Hepatocyte (in vitro differentiated cells): Measurements from ENCODE around the gene PARK7. TPM values are rescaled to one million over a fixed set of nuclear protein-coding genes. Genes with fewer than 3 reads are reported as not detected.

Experiments used
- DNase-seq: peaks from one replicate; pipeline ENCODE4 v3.0.0-alpha.2; 2016; ENCODE audit warnings: low spot score
- H2AFZ ChIP-seq: fragments of 200-600 bp; sonication (generic); 2 replicates; pipeline ENCODE4 v1.6.0; 2016; ENCODE audit warnings: antibody characterized with exemption, mild to moderate bottlenecking
- H3K27ac ChIP-seq: fragments of 200-600 bp; sonication (generic); 2 replicates; pipeline ENCODE4 v1.5.1; 2016; ENCODE audit warnings: mild to moderate bottlenecking
- H3K27me3 ChIP-seq: fragments of 200-600 bp; sonication (generic); 2 replicates; pipeline ENCODE4 v1.6.1; 2016
- H3K36me3 ChIP-seq: fragments of 200-600 bp; sonication (generic); replicated peaks from 2 replicates; pipeline ENCODE4 v1.5.1; 2016; ENCODE audit warnings: low read depth; ENCODE audit not compliant: insufficient read depth
- H3K4me1 ChIP-seq: fragments of 200-600 bp; sonication (generic); 2 replicates; pipeline ENCODE4 v1.5.1; 2016; ENCODE audit warnings: mild to moderate bottlenecking, moderate library complexity; ENCODE audit not compliant: insufficient read depth
- H3K4me2 ChIP-seq: fragments of 200-600 bp; sonication (generic); 2 replicates; pipeline ENCODE4 v1.6.0; 2016
- H3K4me3 ChIP-seq: fragments of 200-600 bp; sonication (generic); 2 replicates; pipeline ENCODE4 v1.5.1; 2016; ENCODE audit warnings: mild to moderate bottlenecking
- H3K79me2 ChIP-seq: fragments of 200-600 bp; sonication (generic); 2 replicates; pipeline ENCODE4 v1.6.0; 2017; ENCODE audit warnings: mild to moderate bottlenecking
- H3K9me2 ChIP-seq: fragments of 200-600 bp; sonication (generic); replicated peaks from 2 replicates; pipeline ENCODE4 v1.6.0; 2017; ENCODE audit warnings: mild to moderate bottlenecking; ENCODE audit not compliant: insufficient read depth
- H3K9me3 ChIP-seq: fragments of 200-600 bp; sonication (generic); 2 replicates; pipeline ENCODE4 v1.5.1; 2016; ENCODE audit warnings: low read depth, mild to moderate bottlenecking
- H4K20me1 ChIP-seq: fragments of 200-600 bp; sonication (generic); 2 replicates; pipeline ENCODE4 v1.6.0; 2016; ENCODE audit warnings: mild to moderate bottlenecking; ENCODE audit not compliant: insufficient read depth, poor library complexity, severe bottlenecking
- CTCF ChIP-seq: fragments of 200-600 bp; sonication (generic); IDR thresholded peaks from 2 replicates; pipeline ENCODE4 v1.5.1; 2016; ENCODE audit warnings: antibody characterized with exemption, mild to moderate bottlenecking; ENCODE audit not compliant: poor library complexity
- EZH2 ChIP-seq: fragments of 200-600 bp; sonication (generic); IDR thresholded peaks from 2 replicates; pipeline ENCODE4 v1.6.1; 2016; ENCODE audit warnings: antibody characterized with exemption, mild to moderate bottlenecking, borderline replicate concordance
- EZH2phosphoT487 ChIP-seq: fragments of 200-600 bp; sonication (generic); IDR thresholded peaks from one replicate; pipeline ENCODE4 v1.6.1; 2018; ENCODE audit warnings: antibody characterized with exemption, mild to moderate bottlenecking, low read depth, moderate library complexity; ENCODE audit not compliant: unreplicated experiment, severe bottlenecking
- WGBS: methylation state at CpG from one replicate; pipeline ENCODE4 v1.1.6; 2016; ENCODE audit warnings: low lambda C conversion rate; ENCODE audit errors: missing lambda C conversion rate; 5-methylcytosine and 5-hydroxymethylcytosine counted together
- polyA plus RNA-seq: library from polyadenylated mRNA; unstranded; fragments of >200 nt; fragmentation: Nextera tagmentation; extraction: Ambion mirVana; gene quantifications from 2 replicates; pipeline ENCODE4 v1.2.1, GENCODE V29; 2016
- total RNA-seq: library from RNA; depleted of rRNA; stranded (reverse); fragments of >200 nt; gene quantifications from 2 replicates; pipeline ENCODE4 v1.2.3, GENCODE V29; 2014

Gene PARK7
- total and polyA plus RNA-seq, 2 experiments from 2014 or later, result 166 to 395 TPM

DNA sequence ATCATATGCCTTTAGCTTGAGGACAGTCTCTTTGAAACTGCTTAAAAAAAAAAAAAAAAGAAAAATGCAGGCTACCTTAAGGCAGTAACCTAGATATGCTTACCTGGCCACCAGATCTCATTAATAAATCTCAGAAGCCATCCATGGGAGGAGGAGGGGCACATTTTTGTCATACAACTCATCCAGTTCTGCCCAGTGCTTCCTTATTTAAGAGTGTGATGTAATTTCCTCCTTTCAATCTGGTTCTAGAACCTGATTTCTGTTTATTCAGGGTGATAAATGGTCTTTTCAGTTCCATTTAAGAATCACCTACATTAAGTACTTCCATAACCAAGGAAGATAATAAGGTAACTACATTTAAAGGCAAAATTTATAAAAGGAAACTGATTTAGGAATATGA is 58.5 kb downstream of the PARK7 start:
- Histone ChIP-seq H3K4me2 (peak overlapping the region; percentile 45), H3K9me2 (no peaks in the 10 kb centered on the region), H3K27me3 (no peaks in the 10 kb centered on the region), H3K36me3 (no peaks in the 10 kb centered on the region), H3K27ac (peak overlapping the region; percentile 57), H4K20me1 (peaks cover 69% of the 10 kb centered on the region), H3K9me3 (no peaks in the 10 kb centered on the region), H3K4me3 (no peak overlapping the region), H3K79me2 (peaks cover 96% of the 10 kb centered on the region), H2AFZ (no peak overlapping the region), H3K4me1 (peaks cover 58% of the 10 kb centered on the region)
- no peak for TF ChIP-seq EZH2
- TF ChIP-seq CTCF, result no peak
- no peak for TF ChIP-seq EZH2phosphoT487
- peak; percentile 71 for DNase-seq

- peaks cover 43% of the 10 kb centered on the region for H3K4me1 ChIP-seq
- H3K9me2 ChIP-seq, result no peaks in the 10 kb centered on the region
- no peaks in the 10 kb centered on the region for H3K9me3 ChIP-seq
- H4K20me1 ChIP-seq, result peaks cover 63% of the 10 kb centered on the region
- TF ChIP-seq CTCF, result no peak
- no peak for TF ChIP-seq EZH2phosphoT487
- TF ChIP-seq EZH2, result no peak
- H3K79me2 ChIP-seq, result peaks cover 92% of the 10 kb centered on the region
- no peaks in the 10 kb centered on the region for H3K27me3 ChIP-seq
- H3K27ac ChIP-seq, result peak overlapping the region; percentile 97
- no peak overlapping the region for H2AFZ ChIP-seq
- H3K4me2 ChIP-seq, result peak overlapping the region; percentile 71
- DNase-seq, result no peak
- H3K36me3 ChIP-seq, result no peaks in the 10 kb centered on the region
- no peak overlapping the region for H3K4me3 ChIP-seq
- WGBS, result 68% methylated on average over 6 of the region's 6 CpGs
Measured at GRCh38 chr1:8021676-8022266, 60.3 kb downstream of the PARK7 start.

DNA sequence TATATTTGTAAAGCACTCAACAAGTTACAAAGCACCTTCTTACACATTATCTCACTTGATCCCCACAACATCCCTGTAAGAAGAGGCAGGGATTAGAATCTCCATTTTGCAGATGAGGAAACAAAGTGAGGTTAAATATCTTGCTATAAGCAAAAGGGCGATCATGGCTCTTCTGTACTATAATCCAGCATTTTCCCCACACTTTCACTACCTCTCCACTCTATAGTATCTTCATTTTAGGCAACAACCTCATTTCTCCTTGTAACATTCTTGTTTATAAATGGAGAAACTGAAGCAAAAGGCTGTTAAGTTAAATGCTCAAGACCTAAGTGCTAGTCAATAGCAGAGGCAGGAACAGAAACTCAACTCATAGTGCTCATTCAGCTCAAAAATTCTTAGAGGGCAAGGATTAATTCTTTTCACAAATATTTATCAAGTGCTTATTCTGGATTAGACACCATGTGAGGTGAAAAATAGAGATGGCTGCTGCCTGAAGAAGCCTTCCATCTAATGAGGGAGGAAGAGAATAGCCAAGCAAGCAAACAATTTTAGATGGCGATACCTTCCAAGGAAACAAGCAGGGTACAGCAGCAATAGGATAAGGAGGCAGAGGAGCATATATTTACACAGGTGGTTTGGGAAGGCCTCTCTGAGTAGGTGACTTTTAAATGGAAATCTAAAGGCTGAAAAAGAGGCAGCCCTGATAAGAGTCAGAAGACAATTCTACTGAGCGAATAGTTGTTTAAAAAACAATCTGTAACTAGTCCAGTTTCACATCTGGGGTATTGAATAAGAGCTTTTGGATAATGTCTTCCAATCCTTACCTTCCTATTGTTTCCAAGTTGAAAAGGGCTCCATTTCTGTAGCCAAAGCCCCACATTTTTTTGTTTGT is 61.1 kb downstream of the PARK7 start:
- Histone ChIP-seq H4K20me1 (peaks cover 56% of the 10 kb centered on the region), H2AFZ (no peak overlapping the region), H3K9me2 (no peaks in the 10 kb centered on the region), H3K27me3 (no peaks in the 10 kb centered on the region), H3K36me3 (no peaks in the 10 kb centered on the region), H3K4me2 (peak overlapping the region; percentile 71), H3K27ac (peak overlapping the region; percentile 97), H3K4me1 (peaks cover 43% of the 10 kb centered on the region), H3K9me3 (no peaks in the 10 kb centered on the region), H3K4me3 (peak overlapping the region; percentile 75), H3K79me2 (peaks cover 85% of the 10 kb centered on the region)
- WGBS, result 63% methylated on average over 3 of the region's 3 CpGs
- DNase-seq, result no peak
- TF ChIP-seq CTCF, result no peak
- TF ChIP-seq EZH2phosphoT487, result no peak
- no peak for TF ChIP-seq EZH2
